ENCODE results near the gene BLID. TPM values are rescaled to one million over a fixed set of nuclear protein-coding genes. Genes with fewer than 3 reads are reported as not detected.

Gene BLID
- total and polyA plus RNA-seq, 4 donors = 0.25 to 4.5 TPM; not detected in 2

DNA sequence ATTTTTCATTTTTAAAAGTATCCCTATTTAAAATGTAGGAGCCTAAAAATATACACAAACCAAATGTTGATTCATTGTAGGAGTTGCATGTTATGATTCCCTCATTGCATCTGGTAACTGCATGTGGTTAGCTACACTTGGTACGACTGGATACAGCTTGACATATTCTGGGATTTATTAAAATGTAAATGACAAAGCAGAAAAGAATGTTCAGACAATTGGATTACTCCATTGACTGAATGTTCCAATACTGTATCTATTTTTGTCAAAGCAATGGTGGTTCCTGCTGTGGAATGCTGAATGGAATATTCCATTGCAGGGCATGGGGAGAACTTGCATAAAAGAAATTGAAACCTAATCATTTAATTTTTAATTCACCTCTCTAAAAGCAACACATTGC lies 30.8 kb downstream of the BLID start:
- DNase-seq (no peak), ATAC-seq (ENCODE audit: insufficient read depth, low FRiP score) (no peak)
- Histone ChIP-seq H3K27me3 (ENCODE audit: control insufficient read depth in 3 of 3, insufficient read depth in 3 of 3, low read length in 2 of 3) (no peaks in the 10 kb centered on the region), H3K4me1 (ENCODE audit: control insufficient read depth in 5 of 5, insufficient read depth in 5 of 5, low read length in 5 of 5) (peaks cover 0 to 4% (median 0%) of the 10 kb centered on the region in 5 donors), H3K9me3 (ENCODE audit: control insufficient read depth in 4 of 4, insufficient read depth in 3 of 4, low read length in 3 of 4) (no peaks in the 10 kb centered on the region), H3K27ac (ENCODE audit: low read depth in 1 of 2, low read length in 1 of 2) (no peak overlapping the region), H3K9ac (ENCODE audit: insufficient read depth in 1 of 2, low read length in 2 of 2) (no peak overlapping the region), H3K36me3 (ENCODE audit: control insufficient read depth in 4 of 4, insufficient read depth in 4 of 4, low read length in 4 of 4) (peaks cover 0 to under 1% (median 0%) of the 10 kb centered on the region in 4 donors), H3K4me3 (no peak overlapping the region)
- TF ChIP-seq CTCF (IDR thresholded peaks at IDR 0.05; ENCODE audit: control extremely low read depth, extremely low read depth) = no peak
- 50 to 54% methylated on average over 1 of the region's 1 CpG for WGBS, 2 donors

DNA sequence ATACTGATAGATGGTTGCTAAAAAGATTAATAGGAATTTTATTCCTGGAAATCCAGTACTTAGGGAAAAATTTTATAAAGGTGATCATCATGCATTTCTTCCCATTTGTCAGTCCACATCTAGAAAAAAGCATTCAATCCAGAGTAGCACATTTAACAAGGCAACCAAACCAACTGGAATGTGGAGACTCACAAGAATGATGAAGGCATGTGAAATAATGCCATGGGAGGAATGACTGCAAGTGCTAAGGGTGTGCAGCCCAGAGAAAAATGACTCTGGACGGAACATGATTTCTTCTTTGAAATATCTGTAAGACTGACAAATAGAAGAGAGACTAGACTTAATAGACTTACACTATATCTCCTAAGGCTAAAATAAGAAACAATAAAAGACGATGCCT lies 33.8 kb downstream of the BLID start:
- DNase-seq (no peak), ATAC-seq (ENCODE audit: insufficient read depth, low FRiP score) (no peak)

GRCh38 chr11:122081073-122081472 lies 34.9 kb downstream of the BLID start:
- H3K9ac ChIP-seq (ENCODE audit: insufficient read depth in 1 of 2, low read length in 2 of 2) = no peak overlapping the region
- H3K27ac ChIP-seq (ENCODE audit: low read depth in 1 of 2, low read length in 1 of 2) = no peak overlapping the region
- DNase-seq (no peak), ATAC-seq (ENCODE audit: insufficient read depth, low FRiP score) (no peak)
- no peaks in the 10 kb centered on the region for H3K27me3 ChIP-seq (ENCODE audit: control insufficient read depth in 3 of 3, insufficient read depth in 3 of 3, low read length in 2 of 3)
- no peak overlapping the region for H3K4me3 ChIP-seq
- no peaks in the 10 kb centered on the region for H3K36me3 ChIP-seq (ENCODE audit: control insufficient read depth in 4 of 4, insufficient read depth in 4 of 4, low read length in 4 of 4)
- TF ChIP-seq CTCF (IDR thresholded peaks at IDR 0.05; ENCODE audit: control extremely low read depth, extremely low read depth) = no peak
- no peaks in the 10 kb centered on the region for H3K9me3 ChIP-seq (ENCODE audit: control insufficient read depth in 4 of 4, insufficient read depth in 3 of 4, low read length in 3 of 4)
- H3K4me1 ChIP-seq (ENCODE audit: control insufficient read depth in 5 of 5, insufficient read depth in 5 of 5, low read length in 5 of 5) = peaks cover 0 to 2% (median 0%) of the 10 kb centered on the region in 5 donors

More for the DNA sequence above, 33.8 kb downstream of the BLID start:
- no peak overlapping the region for H3K4me3 ChIP-seq
- H3K9ac ChIP-seq (ENCODE audit: insufficient read depth in 1 of 2, low read length in 2 of 2) = no peak overlapping the region
- H3K9me3 ChIP-seq (ENCODE audit: control insufficient read depth in 4 of 4, insufficient read depth in 3 of 4, low read length in 3 of 4) = no peaks in the 10 kb centered on the region
- H3K4me1 ChIP-seq (ENCODE audit: control insufficient read depth in 5 of 5, insufficient read depth in 5 of 5, low read length in 5 of 5) = peaks cover 0 to 4% (median 0%) of the 10 kb centered on the region in 5 donors
- H3K27ac ChIP-seq (ENCODE audit: low read depth in 1 of 2, low read length in 1 of 2) = no peak overlapping the region
- TF ChIP-seq CTCF (IDR thresholded peaks at IDR 0.05; ENCODE audit: control extremely low read depth, extremely low read depth) = no peak
- no peaks in the 10 kb centered on the region for H3K36me3 ChIP-seq (ENCODE audit: control insufficient read depth in 4 of 4, insufficient read depth in 4 of 4, low read length in 4 of 4)
- H3K27me3 ChIP-seq (ENCODE audit: control insufficient read depth in 3 of 3, insufficient read depth in 3 of 3, low read length in 2 of 3) = no peaks in the 10 kb centered on the region
- 93 to 94% methylated on average over 2 of the region's 2 CpGs for WGBS, 2 donors

DNA sequence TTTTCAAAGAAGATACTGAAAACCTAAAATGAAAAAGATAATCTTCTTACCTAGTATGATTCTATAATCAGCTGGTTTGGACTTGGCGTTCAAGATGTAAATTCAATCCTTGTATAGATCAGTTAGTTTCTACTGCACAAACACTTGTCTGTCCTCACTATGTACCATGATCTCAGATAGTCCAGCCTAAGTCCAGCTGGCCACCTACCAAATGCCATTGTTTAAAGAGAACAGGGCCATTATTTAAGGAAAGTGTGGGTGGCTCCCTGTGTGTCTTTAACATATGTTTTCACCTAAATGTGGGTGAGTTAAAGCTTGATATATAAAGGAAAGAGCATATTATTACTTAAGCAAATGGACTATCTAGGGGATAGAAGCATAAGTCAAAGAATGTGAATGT lies 38.6 kb downstream of the BLID start:
- Histone ChIP-seq H3K27me3 (ENCODE audit: control insufficient read depth in 3 of 3, insufficient read depth in 3 of 3, low read length in 2 of 3) (no peaks in the 10 kb centered on the region), H3K9me3 (ENCODE audit: control insufficient read depth in 4 of 4, insufficient read depth in 3 of 4, low read length in 3 of 4) (no peaks in the 10 kb centered on the region), H3K9ac (ENCODE audit: insufficient read depth in 1 of 2, low read length in 2 of 2) (no peak overlapping the region), H3K4me1 (ENCODE audit: control insufficient read depth in 5 of 5, insufficient read depth in 5 of 5, low read length in 5 of 5) (no peaks in the 10 kb centered on the region), H3K36me3 (ENCODE audit: control insufficient read depth in 4 of 4, insufficient read depth in 4 of 4, low read length in 4 of 4) (no peaks in the 10 kb centered on the region), H3K27ac (ENCODE audit: low read depth in 1 of 2, low read length in 1 of 2) (no peak overlapping the region), H3K4me3 (no peak overlapping the region)
- DNase-seq (no peak), ATAC-seq (ENCODE audit: insufficient read depth, low FRiP score) (no peak)
- WGBS, 2 donors = 94 to 96% methylated on average over 1 of the region's 1 CpG
- no peak for TF ChIP-seq CTCF (IDR thresholded peaks at IDR 0.05; ENCODE audit: control extremely low read depth, extremely low read depth)
